Activated CD8-positive, alpha-beta T cell treated with anti-CD3 and anti-CD28 coated beads, Interleukin-2, amount 10 ng/mL, durations not matched to agents 7 days and 5 days (primary cell): Measurements from ENCODE around the gene CXCL12. TPM values are rescaled to one million over a fixed set of nuclear protein-coding genes. Genes with fewer than 3 reads are reported as not detected.
A peak's percentile ranks its signal among the peaks of the same experiment; 100 is the strongest.

Source experiments
- ATAC-seq: fragments of 150-1000 bp; cut with Tn5 transposase; one replicate; pipeline ENCODE4 v1.10.0; 2021; ENCODE audit warnings: moderate library complexity
- CTCF ChIA-PET: fragments of 350-600 bp; sonication (Branson Sonifier 250); formaldehyde crosslinking; loops from one replicate; lab custom pipeline; 2021; ENCODE audit warnings: antibody characterized with exemption; lab: Charles Lee
- POLR2A ChIA-PET: fragments of 350-600 bp; sonication (Branson Sonifier 250); formaldehyde crosslinking; loops from one replicate; lab custom pipeline; 2021; ENCODE audit warnings: antibody characterized with exemption; lab: Charles Lee
- DNase-seq: peaks from one replicate; pipeline ENCODE4 v3.0.0-alpha.2; 2020
- H3K27ac Mint-ChIP-seq: one replicate; pipeline ENCODE4 v1.8.0; 2021; ENCODE audit warnings: mild to moderate bottlenecking, mixed read lengths
- H3K27me3 Mint-ChIP-seq: one replicate; pipeline ENCODE4 v1.8.0; 2021; ENCODE audit warnings: low read depth, mixed read lengths
- H3K36me3 Mint-ChIP-seq: one replicate; pipeline ENCODE4 v1.8.0; 2021; ENCODE audit warnings: low read depth, mixed read lengths
- H3K4me1 Mint-ChIP-seq: one replicate; pipeline ENCODE4 v1.8.0; 2021; ENCODE audit warnings: low read depth, mixed read lengths
- H3K4me3 Mint-ChIP-seq: one replicate; pipeline ENCODE4 v1.8.0; 2021; ENCODE audit warnings: mild to moderate bottlenecking, mixed read lengths
- H3K9me3 Mint-ChIP-seq: one replicate; pipeline ENCODE4 v1.8.0; 2022; ENCODE audit warnings: mixed read lengths; ENCODE audit not compliant: insufficient read depth
- total RNA-seq, 2 experiments: library from RNA; stranded (reverse); gene quantifications; one replicate each; pipeline ENCODE4 v1.2.3, GENCODE V29; 2021

CXCL12 gene
- total RNA-seq: not detected

DNA sequence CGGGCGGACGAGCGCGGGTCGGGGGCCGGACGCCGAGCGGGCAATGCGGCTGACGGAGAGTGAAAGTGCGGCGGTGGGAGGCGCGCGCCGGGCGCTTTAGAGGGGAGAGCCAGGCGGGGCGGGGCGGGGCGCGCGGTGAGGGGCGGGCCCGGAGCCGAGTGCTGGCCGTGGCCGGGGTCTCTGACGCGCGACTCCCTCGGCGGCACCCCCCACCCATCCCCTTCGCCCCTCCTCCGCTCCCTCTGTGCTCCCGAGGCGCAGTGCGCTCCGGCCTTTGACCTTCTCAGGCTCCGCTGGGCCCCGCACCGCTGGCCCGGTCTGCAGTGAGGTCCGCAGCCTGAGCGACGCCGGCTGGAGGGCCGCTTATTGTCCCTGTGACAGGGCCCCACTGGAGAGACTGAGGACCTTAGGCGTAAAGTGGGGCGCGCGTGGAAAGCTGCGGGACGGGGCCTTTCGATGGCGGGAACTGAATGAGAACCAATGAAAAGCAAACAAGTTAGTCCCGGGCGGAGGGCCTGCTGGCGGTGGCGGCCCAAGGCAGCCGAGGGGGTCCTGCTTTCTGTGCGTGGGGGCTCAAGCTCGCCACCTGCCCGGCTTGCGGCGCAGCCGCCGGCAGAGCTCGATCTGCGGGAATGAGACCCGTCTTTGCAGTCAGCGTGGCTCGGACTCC, at the start of gene CXCL12:
CXCL12 (minus strand) TSS at position 72 of the 670 bp plus-strand sequence. CDS start 92 bp downstream, outside the sequence.
- CTCF ChIA-PET: interaction anchor here (0.8 to 2.5 kb wide), 5 partner anchors 91 to 719 kb away, joined by 3 to 9 read pairs (median 3); no protein-coding TSS in a partner anchor
- POLR2A ChIA-PET: no interaction called here
- Mint-ChIP-seq H3K4me1 (peaks cover 7% of the 10 kb centered on the region), H3K4me3 (peak within 1 kb of the TSS; percentile 28), H3K27ac (no peak within 1 kb of the TSS), H3K27me3 (peaks cover 28% of the 10 kb centered on the region), H3K36me3 (no peaks in the 10 kb centered on the region), H3K9me3 (no peaks in the 10 kb centered on the region)
- ATAC-seq: no peak
- DNase-seq: no peak

DNA sequence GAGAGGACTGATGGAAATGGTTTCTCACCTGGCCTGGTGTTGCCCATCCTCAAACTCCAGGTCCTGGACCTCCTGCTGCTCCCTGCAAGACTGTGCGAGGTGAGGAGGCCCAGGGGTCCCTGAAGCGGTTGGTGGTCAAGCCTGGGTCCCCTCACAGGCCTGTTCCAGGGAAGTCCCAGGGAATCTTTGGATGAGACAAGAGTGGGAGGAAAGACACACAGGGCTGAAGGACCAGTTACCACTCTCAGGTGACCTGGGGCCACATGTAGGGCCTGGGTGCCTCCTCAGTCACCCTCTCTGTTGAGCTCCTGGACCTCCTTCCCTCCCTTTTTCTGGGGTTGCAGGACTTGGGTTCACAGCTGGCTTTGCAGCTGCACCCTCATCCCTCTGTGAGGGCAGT, 42.6 kb upstream of the CXCL12 start:
- Mint-ChIP-seq H3K9me3 (no peaks in the 10 kb centered on the region), H3K4me3 (no peak overlapping the region), H3K27ac (no peak overlapping the region), H3K4me1 (no peaks in the 10 kb centered on the region), H3K27me3 (no peaks in the 10 kb centered on the region), H3K36me3 (no peaks in the 10 kb centered on the region)
- DNase-seq (no peak), ATAC-seq (no peak)
- CTCF ChIA-PET: no interaction called here
- POLR2A ChIA-PET: no interaction called here

DNA sequence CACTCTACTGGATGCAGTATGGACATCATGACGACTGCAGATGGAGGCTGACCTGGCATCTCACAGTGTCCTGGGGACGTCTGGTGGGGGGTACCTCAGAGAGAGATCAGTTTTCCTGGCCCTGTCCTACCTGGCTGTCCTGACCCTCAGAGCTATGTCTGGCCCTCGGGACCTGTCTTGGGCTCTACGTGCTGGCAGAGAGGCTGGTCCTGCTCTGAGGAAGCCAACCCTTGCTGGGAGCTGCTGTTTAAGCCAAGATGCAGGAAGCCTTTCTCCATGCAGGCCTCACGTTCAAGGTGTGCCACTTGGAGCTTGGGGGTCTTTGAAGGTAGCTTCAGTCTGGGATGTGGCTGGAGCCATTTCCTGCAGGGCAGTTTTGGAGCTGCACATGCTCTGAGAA, 42.1 kb upstream of the CXCL12 start:
- Mint-ChIP-seq H3K27ac (no peak overlapping the region), H3K9me3 (no peaks in the 10 kb centered on the region), H3K36me3 (no peaks in the 10 kb centered on the region), H3K4me3 (no peak overlapping the region), H3K27me3 (no peaks in the 10 kb centered on the region), H3K4me1 (no peaks in the 10 kb centered on the region)
- ChIA-PET CTCF (no interaction called here), POLR2A (no interaction called here)
- DNase-seq (no peak), ATAC-seq (no peak)

DNA sequence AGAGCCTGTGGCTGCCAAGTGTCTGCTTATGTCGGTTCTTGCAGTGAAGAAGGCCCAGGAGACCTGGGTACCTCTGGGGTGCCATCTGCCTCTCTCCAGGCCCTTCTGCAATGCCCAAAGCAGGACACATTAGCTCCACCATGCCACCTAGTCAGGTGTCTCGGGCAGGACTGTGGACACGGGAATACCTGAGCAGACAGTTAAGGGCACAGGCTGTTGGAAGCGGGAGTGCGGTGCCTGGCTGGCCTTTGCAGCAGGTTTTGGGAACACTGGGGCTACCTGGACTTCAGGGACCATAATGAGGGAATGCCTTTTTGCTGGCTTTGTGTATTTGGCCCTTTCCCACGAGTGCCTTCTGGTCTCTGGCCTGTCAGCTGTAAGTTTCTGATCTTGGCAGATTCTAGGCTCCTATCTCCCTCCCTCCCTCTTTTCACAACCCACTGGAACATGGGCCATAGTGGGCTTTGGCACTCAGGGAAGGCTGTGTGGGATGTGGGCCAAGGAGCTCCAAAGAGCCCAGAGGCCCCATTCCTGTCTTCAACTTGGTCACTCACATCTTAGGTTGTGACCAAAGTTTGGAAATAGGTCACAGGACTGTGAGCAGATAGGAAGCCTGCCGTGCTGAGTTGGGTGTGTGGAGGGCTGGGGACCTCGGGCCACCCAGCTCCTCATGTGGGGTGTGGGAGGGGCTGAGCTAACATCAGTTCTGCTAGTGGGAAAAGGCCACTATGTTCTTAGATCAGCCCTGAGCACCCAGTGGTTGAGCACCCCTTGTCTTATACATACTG, 41.5 kb upstream of the CXCL12 start:
- Mint-ChIP-seq H3K4me1 (no peaks in the 10 kb centered on the region), H3K36me3 (no peaks in the 10 kb centered on the region), H3K9me3 (no peaks in the 10 kb centered on the region), H3K4me3 (no peak overlapping the region), H3K27me3 (no peaks in the 10 kb centered on the region), H3K27ac (no peak overlapping the region)
- DNase-seq: no peak
- ChIA-PET CTCF (no interaction called here), POLR2A (no interaction called here)
- ATAC-seq: no peak

DNA sequence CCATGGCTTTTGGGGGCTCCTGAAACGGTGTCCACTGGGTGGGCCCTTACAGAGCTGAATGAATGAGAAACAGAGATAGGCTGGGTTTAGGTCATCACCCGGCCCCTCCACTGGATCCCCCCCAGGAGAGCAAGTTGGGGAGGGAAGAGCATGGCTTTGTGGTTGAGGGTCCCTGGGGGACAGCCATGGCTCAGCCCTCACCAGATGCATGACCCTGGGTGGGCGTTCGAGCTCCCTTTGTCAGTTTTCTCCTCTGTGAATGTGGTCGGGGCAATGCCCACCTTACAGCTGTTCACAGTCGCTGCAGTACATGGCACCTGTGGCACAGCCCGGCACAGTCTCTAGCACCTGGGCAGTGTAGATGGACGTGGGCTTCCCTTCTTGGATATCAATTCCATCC, 40.6 kb upstream of the CXCL12 start:
- ChIA-PET POLR2A (no interaction called here), CTCF (no interaction called here)
- Mint-ChIP-seq H3K27ac (no peak overlapping the region), H3K27me3 (no peaks in the 10 kb centered on the region), H3K4me3 (no peak overlapping the region), H3K36me3 (no peaks in the 10 kb centered on the region), H3K9me3 (no peaks in the 10 kb centered on the region), H3K4me1 (peaks cover under 1% of the 10 kb centered on the region)
- DNase-seq (no peak), ATAC-seq (no peak)

DNA sequence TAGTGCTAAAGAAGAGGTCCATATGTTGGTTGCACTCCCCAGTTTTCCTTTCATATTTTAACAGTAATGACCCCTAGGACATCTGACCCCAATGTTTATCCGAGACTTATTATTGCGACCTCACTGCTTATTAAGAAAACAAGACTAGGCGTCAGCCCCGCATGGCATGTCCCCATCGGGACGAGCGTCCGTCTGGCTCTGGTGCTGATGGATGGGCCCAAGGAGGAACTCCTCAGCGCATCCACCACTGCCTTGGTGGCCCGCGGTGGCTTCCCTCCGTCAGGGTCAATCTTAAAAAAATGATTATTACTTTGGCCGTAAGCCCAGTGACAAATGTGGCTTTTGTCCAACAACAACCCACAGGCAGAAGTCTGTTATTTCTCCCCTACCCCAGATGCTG, 40.1 kb upstream of the CXCL12 start:
- no peaks in the 10 kb centered on the region for H3K27me3 Mint-ChIP-seq
- H3K9me3 Mint-ChIP-seq: no peaks in the 10 kb centered on the region
- ChIA-PET POLR2A (no interaction called here), CTCF (no interaction called here)
- H3K4me1 Mint-ChIP-seq: peaks cover 5% of the 10 kb centered on the region
- H3K36me3 Mint-ChIP-seq: no peaks in the 10 kb centered on the region
- no peak for ATAC-seq
- H3K27ac Mint-ChIP-seq: no peak overlapping the region
- no peak for DNase-seq
- no peak overlapping the region for H3K4me3 Mint-ChIP-seq

DNA sequence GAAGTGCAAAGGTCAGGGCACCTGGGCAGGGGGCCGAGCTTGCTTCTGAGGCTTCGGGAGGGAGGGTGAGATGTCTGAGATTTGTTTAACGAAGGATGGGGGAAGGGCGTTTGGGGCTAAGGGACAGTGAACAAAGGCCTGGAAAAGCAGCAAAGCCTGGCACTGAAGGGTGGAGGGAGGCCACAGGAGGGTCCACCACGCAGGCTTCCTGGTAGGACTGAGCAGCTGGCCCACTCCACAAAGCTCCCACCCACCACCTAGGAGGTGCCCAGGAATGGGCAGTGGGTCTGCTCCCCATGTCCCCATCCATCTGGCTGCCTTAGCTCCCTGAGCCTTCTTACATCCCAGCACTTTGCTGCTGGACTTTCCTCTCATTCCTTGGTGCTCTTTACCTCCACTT, 39.4 kb upstream of the CXCL12 start:
- H3K4me1 Mint-ChIP-seq: peaks cover 9% of the 10 kb centered on the region
- POLR2A ChIA-PET: no interaction called here
- ATAC-seq (no peak), DNase-seq (no peak)
- no peaks in the 10 kb centered on the region for H3K9me3 Mint-ChIP-seq
- H3K4me3 Mint-ChIP-seq: no peak overlapping the region
- no peaks in the 10 kb centered on the region for H3K36me3 Mint-ChIP-seq
- no peaks in the 10 kb centered on the region for H3K27me3 Mint-ChIP-seq
- CTCF ChIA-PET: no interaction called here
- no peak overlapping the region for H3K27ac Mint-ChIP-seq

DNA sequence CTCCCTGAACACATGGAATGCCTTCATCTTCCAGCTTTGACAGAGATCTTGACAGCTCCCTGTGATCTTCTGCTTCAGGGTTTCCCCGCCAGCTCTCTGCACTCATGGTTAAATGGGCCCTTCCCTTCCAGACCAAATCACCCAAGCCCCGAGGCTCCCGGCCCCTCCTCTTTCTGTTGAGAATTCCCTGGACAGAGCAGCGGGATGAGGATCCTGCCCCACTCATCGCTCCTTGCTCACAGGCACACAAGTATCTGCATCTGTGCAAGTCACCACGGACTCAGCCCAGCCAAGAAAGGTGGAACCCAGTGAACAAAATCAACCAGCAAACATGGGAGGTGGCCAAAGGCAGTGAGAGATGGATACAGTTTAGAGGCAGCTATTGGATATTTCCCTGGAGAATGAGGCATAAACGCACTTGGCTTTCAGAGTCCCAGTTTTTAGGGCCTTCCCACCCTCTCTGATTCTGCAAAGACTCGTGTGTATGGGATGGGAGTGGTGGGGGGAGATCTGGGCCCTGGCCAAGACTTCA, 37.7 kb upstream of the CXCL12 start:
- H3K4me1 Mint-ChIP-seq: peaks cover 9% of the 10 kb centered on the region
- CTCF ChIA-PET: no interaction called here
- H3K4me3 Mint-ChIP-seq: no peak overlapping the region
- H3K27me3 Mint-ChIP-seq: no peaks in the 10 kb centered on the region
- H3K36me3 Mint-ChIP-seq: no peaks in the 10 kb centered on the region
- no peak for DNase-seq
- POLR2A ChIA-PET: no interaction called here
- no peak for ATAC-seq
- H3K27ac Mint-ChIP-seq: no peak overlapping the region
- no peaks in the 10 kb centered on the region for H3K9me3 Mint-ChIP-seq

DNA sequence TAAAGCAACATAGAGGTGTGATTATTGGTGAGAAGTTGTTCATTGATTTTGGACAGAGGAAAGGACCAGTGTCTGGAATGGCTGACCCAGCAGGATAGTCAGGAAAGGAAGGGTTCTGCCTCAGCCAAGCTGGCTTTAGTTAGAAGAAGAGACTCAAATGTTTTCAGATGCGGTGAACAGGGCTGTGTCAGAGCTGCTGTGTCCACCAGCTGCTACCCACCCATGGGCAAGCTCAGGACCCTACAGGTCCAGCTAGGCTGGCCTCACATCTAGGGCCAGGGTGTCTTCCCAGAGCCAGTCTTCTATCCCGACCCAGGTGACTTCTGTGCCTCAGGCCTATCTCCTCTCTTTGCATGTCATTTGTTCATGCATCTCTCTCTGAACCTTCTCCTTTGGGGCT, 37.3 kb upstream of the CXCL12 start:
- no peaks in the 10 kb centered on the region for H3K9me3 Mint-ChIP-seq
- H3K27me3 Mint-ChIP-seq: no peaks in the 10 kb centered on the region
- no peak overlapping the region for H3K27ac Mint-ChIP-seq
- no peak overlapping the region for H3K4me3 Mint-ChIP-seq
- H3K4me1 Mint-ChIP-seq: peaks cover 9% of the 10 kb centered on the region
- POLR2A ChIA-PET: no interaction called here
- no peak for ATAC-seq
- DNase-seq: no peak
- CTCF ChIA-PET: no interaction called here
- H3K36me3 Mint-ChIP-seq: no peaks in the 10 kb centered on the region

DNA sequence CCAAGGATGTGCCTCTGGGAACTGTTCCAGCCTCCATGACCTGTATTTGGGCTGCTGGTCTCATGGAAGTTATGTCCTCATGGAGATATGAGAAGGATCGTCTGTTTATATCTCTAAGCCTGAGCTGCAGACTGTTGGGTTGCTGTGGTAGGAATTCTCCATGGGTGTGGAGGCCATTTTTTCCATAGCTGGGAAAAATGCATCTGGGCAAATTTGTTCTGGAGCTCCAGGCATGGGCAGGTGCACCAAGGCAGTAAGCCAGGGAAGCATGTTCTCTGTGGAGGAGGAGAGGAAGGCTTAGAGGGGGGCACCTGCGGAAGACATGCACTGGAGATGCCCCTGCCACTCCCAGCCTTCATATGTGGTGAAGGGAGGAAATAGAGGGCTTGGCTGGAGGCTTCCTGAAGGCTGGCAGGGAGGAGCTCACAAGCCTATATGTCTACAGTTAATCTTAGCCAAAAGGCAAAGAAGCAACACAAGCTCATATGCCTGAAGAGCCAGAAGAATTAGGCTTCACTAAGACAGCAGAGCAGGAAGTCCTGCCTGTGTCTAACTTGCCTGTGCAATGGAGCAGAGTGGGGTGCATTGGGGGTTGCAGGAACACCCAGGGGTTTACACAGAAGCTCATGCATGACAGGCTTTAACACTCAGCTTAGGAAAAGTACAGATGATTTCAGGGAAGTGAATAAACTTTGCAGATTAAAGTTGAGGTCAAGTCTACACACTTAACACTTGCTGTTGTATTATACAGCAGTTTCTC, 35.1 kb upstream of the CXCL12 start:
- no peaks in the 10 kb centered on the region for H3K27me3 Mint-ChIP-seq
- CTCF ChIA-PET: interaction anchor here (1.1 kb wide), 1 partner anchor 33 kb away, joined by 3 read pairs; no protein-coding TSS in a partner anchor
- ATAC-seq (no peak), DNase-seq (no peak)
- H3K4me3 Mint-ChIP-seq: no peak overlapping the region
- H3K36me3 Mint-ChIP-seq: no peaks in the 10 kb centered on the region
- no peak overlapping the region for H3K27ac Mint-ChIP-seq
- H3K9me3 Mint-ChIP-seq: no peaks in the 10 kb centered on the region
- POLR2A ChIA-PET: no interaction called here
- peaks cover 9% of the 10 kb centered on the region for H3K4me1 Mint-ChIP-seq

DNA sequence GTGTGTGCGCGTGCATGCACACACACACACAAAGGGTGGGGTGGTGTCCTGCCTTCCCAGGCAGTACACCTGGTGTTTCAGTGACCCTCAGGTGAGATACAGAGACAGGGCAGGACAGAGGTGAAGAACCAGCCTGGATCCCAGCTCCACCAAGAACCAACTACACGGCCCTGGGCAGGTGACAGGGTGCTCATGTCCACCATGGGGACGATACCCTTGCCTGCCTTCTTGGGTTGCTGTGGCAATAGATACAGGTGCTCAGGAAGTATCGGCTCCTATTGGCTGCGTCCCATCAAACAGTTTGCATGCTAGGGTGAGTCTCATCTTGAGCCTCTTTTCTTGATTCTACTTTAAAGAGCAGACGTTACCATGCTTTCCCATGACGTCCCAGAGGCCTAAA, 33.7 kb upstream of the CXCL12 start:
- H3K9me3 Mint-ChIP-seq: no peaks in the 10 kb centered on the region
- no peak overlapping the region for H3K4me3 Mint-ChIP-seq
- H3K27ac Mint-ChIP-seq: no peak overlapping the region
- H3K4me1 Mint-ChIP-seq: peaks cover 9% of the 10 kb centered on the region
- ChIA-PET CTCF (no interaction called here), POLR2A (no interaction called here)
- no peaks in the 10 kb centered on the region for H3K36me3 Mint-ChIP-seq
- no peak for ATAC-seq
- H3K27me3 Mint-ChIP-seq: no peaks in the 10 kb centered on the region
- no peak for DNase-seq

DNA sequence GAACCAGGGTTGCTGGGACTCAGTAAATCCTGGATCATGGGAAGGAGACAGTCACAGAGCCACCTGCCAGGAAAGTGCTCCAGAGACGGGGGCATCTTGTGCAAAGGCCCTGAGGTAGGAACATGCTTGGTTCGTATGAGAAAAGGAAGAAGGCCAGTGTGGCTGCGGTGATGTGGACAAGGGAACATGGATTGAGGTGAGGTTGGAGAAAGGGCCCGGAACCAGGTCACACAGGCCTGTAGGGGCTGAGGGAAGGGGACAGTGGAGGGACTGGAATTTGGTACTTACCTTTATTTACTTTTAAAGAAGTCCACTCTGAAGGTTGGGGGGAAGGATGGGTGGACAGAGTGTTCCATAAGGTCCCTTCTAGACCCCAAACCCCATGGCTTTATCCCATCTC, 32.9 kb upstream of the CXCL12 start:
- ATAC-seq (no peak), DNase-seq (no peak)
- CTCF ChIA-PET: no interaction called here

More for the DNA sequence above, 32.9 kb upstream of the CXCL12 start:
- POLR2A ChIA-PET: no interaction called here
- no peaks in the 10 kb centered on the region for H3K9me3 Mint-ChIP-seq
- H3K27ac Mint-ChIP-seq: no peak overlapping the region
- H3K4me3 Mint-ChIP-seq: no peak overlapping the region
- H3K36me3 Mint-ChIP-seq: no peaks in the 10 kb centered on the region
- no peaks in the 10 kb centered on the region for H3K27me3 Mint-ChIP-seq
- H3K4me1 Mint-ChIP-seq: peaks cover 9% of the 10 kb centered on the region
